Adipose tissue (tissue), 3 donors: ENCODE measurements around the gene OR6V1. TPM values are rescaled to one million over a fixed set of nuclear protein-coding genes. Genes with fewer than 3 reads are reported as not detected.

ENCODE experiments used
- H3K27ac ChIP-seq: one replicate; pipeline ENCODE4 v1.5.1; 2013; ENCODE audit warnings: low read depth, low read length
- WGBS, 3 donors: extraction: QIAGEN DNeasy Blood & Tissue Kit; methylation state at CpG; one replicate each; pipeline ENCODE4 v1.1.7; 2013; 5-methylcytosine and 5-hydroxymethylcytosine counted together
- polyA plus RNA-seq, 3 donors: library from polyadenylated mRNA; stranded (reverse); fragments of 200-250 nt; gene quantifications; one replicate each; pipeline ENCODE4 v1.2.3, GENCODE V29; 2013
- donor health status: healthy with polysubstance abuse.
- donor health status: Bipolar disorder and iron deficiency.
- donor health status: healthy.

The OR6V1 gene
- polyA plus RNA-seq = not detected

- 86 to 91% (median 90%) methylated on average over 4 of the region's 4 CpGs for WGBS, 3 donors
- H3K27ac ChIP-seq = no peak within 1 kb of the TSS
Measured at GRCh38 chr7:143052041-143052440, at the start of gene OR6V1. OR6V1 (plus strand) TSS chr7:143052341; CDS start chr7:143052341, 0 bp downstream.

- WGBS, 3 donors = 52 to 90% (median 86%) methylated on average over 5 of the region's 5 CpGs
Measured at GRCh38 chr7:143002898-143003297, 49.2 kb upstream of the OR6V1 start.

GRCh38 chr7:143003393-143004051 lies 48.6 kb upstream of the OR6V1 start:
- WGBS, 3 donors = 23 to 31% (median 27%) methylated on average over 6 of the region's 6 CpGs

More at GRCh38 chr7:143002898-143003297, 49.2 kb upstream of the OR6V1 start:
- no peak overlapping the region for H3K27ac ChIP-seq

GRCh38 chr7:143005632-143006260 lies 46.4 kb upstream of the OR6V1 start:
- H3K27ac ChIP-seq = no peak overlapping the region
- 67 to 75% (median 73%) methylated on average over 6 of the region's 6 CpGs for WGBS, 3 donors

More at GRCh38 chr7:143003393-143004051, 48.6 kb upstream of the OR6V1 start:
- H3K27ac ChIP-seq = no peak overlapping the region

- 35 to 43% (median 41%) methylated on average over 24 of the region's 24 CpGs for WGBS, 3 donors
- no peak overlapping the region for H3K27ac ChIP-seq
Measured at GRCh38 chr7:143008007-143008901, 43.9 kb upstream of the OR6V1 start.

- 83 to 94% (median 87%) methylated on average over 7 of the region's 7 CpGs for WGBS, 3 donors
- no peak overlapping the region for H3K27ac ChIP-seq
Measured at GRCh38 chr7:143012001-143012400, 40.1 kb upstream of the OR6V1 start.

GRCh38 chr7:143012409-143012808 lies 39.7 kb upstream of the OR6V1 start:
- WGBS, 3 donors = 92 to 96% (median 95%) methylated on average over 4 of the region's 4 CpGs
- H3K27ac ChIP-seq = no peak overlapping the region

- 84 to 96% (median 88%) methylated on average over 1 of the region's 1 CpG for WGBS, 3 donors
- H3K27ac ChIP-seq = no peak overlapping the region
Measured at GRCh38 chr7:143013473-143013872, 38.7 kb upstream of the OR6V1 start.

- H3K27ac ChIP-seq = no peak overlapping the region
- 51 to 77% (median 53%) methylated on average over 5 of the region's 5 CpGs for WGBS, 3 donors
Measured at GRCh38 chr7:143013893-143014292, 38.2 kb upstream of the OR6V1 start.

- WGBS, 3 donors = 61 to 72% (median 69%) methylated on average over 2 of the region's 2 CpGs
- H3K27ac ChIP-seq = no peak overlapping the region
Measured at GRCh38 chr7:143015084-143015483, 37.1 kb upstream of the OR6V1 start.

GRCh38 chr7:143015926-143016490 lies 36.1 kb upstream of the OR6V1 start:
- H3K27ac ChIP-seq = no peak overlapping the region
- WGBS, 3 donors = 79 to 87% (median 83%) methylated on average over 3 of the region's 3 CpGs

- no peak overlapping the region for H3K27ac ChIP-seq
- 57 to 65% (median 58%) methylated on average over 2 of the region's 2 CpGs for WGBS, 3 donors
Measured at GRCh38 chr7:143016996-143017395, 35.1 kb upstream of the OR6V1 start.

- no peak overlapping the region for H3K27ac ChIP-seq
Measured at GRCh38 chr7:143018931-143019330, 33.2 kb upstream of the OR6V1 start.

- no peak overlapping the region for H3K27ac ChIP-seq
Measured at GRCh38 chr7:143023047-143023446, 29.1 kb upstream of the OR6V1 start.

- 84 to 90% (median 84%) methylated on average over 2 of the region's 2 CpGs for WGBS, 3 donors
- no peak overlapping the region for H3K27ac ChIP-seq
Measured at GRCh38 chr7:143025371-143025770, 26.8 kb upstream of the OR6V1 start.

- WGBS, 3 donors = 80 to 86% (median 81%) methylated on average over 1 of the region's 1 CpG
Measured at GRCh38 chr7:143027032-143027431, 25.1 kb upstream of the OR6V1 start, which contains the start of gene OR9A2. OR9A2 (minus strand) TSS chr7:143027132; CDS start chr7:143027132, 0 bp downstream.

GRCh38 chr7:143027683-143028082 lies 24.5 kb upstream of the OR6V1 start:
- 85 to 93% (median 91%) methylated on average over 2 of the region's 2 CpGs for WGBS, 3 donors
- H3K27ac ChIP-seq = no peak overlapping the region

More at GRCh38 chr7:143027032-143027431, 25.1 kb upstream of the OR6V1 start, which contains the start of gene OR9A2:
- no peak within 1 kb of the TSS for H3K27ac ChIP-seq

- WGBS, 3 donors = 89 to 93% (median 91%) methylated on average over 5 of the region's 5 CpGs
- no peak overlapping the region for H3K27ac ChIP-seq
Measured at GRCh38 chr7:143038635-143039034, 13.5 kb upstream of the OR6V1 start.
